GM21423 (cell line): ENCODE data around the gene IL17RA.

Source experiments
- ATAC-seq: cut with Tn5 transposase; IDR thresholded peaks from one replicate; pipeline ENCODE4 v1.9.1; 2021; ENCODE audit warnings: mild to moderate bottlenecking, moderate library complexity; ENCODE audit not compliant: unreplicated experiment

Gene IL17RA

GRCh38 chr22:17079572-17079971 is 5.2 kb upstream of the IL17RA start:
- ATAC-seq, result no peak

- ATAC-seq, result no peak
Observed at GRCh38 chr22:17083255-17083654, 1.5 kb upstream of the IL17RA start.

- ATAC-seq, result no peak
Observed at GRCh38 chr22:17083811-17084441, 874 bp upstream of the IL17RA start.

GRCh38 chr22:17085277-17086181 is 729 bp downstream of the IL17RA start:
- no peak for ATAC-seq

- ATAC-seq, result no peak
Observed at GRCh38 chr22:17086296-17086695, 1.5 kb downstream of the IL17RA start.

- no peak for ATAC-seq
Observed at GRCh38 chr22:17086788-17087497, 2.1 kb downstream of the IL17RA start.

GRCh38 chr22:17087498-17088131 is 2.8 kb downstream of the IL17RA start:
- ATAC-seq, result peak; percentile 39

GRCh38 chr22:17090550-17090949 is 5.8 kb downstream of the IL17RA start:
- no peak for ATAC-seq

GRCh38 chr22:17091851-17092250 is 7.1 kb downstream of the IL17RA start:
- no peak for ATAC-seq

- no peak for ATAC-seq
Observed at GRCh38 chr22:17093081-17093480, 8.3 kb downstream of the IL17RA start.

- no peak for ATAC-seq
Observed at GRCh38 chr22:17095538-17095937, 10.7 kb downstream of the IL17RA start.

GRCh38 chr22:17096071-17096470 is 11.3 kb downstream of the IL17RA start:
- no peak for ATAC-seq

- no peak for ATAC-seq
Observed at GRCh38 chr22:17097062-17097461, 12.3 kb downstream of the IL17RA start.

- no peak for ATAC-seq
Observed at GRCh38 chr22:17097701-17098100, 12.9 kb downstream of the IL17RA start.

- ATAC-seq, result no peak
Observed at GRCh38 chr22:17098379-17098819, 13.6 kb downstream of the IL17RA start.

- no peak for ATAC-seq
Observed at GRCh38 chr22:17100621-17101020, 15.8 kb downstream of the IL17RA start.

- no peak for ATAC-seq
Observed at GRCh38 chr22:17101475-17102296, 16.9 kb downstream of the IL17RA start.

GRCh38 chr22:17102297-17102667 is 17.5 kb downstream of the IL17RA start:
- ATAC-seq, result no peak

- ATAC-seq, result no peak
Observed at GRCh38 chr22:17103351-17103750, 18.6 kb downstream of the IL17RA start.

- no peak for ATAC-seq
Observed at GRCh38 chr22:17104336-17104935, 19.6 kb downstream of the IL17RA start.
